Mesothelial cell of epicardium (in vitro differentiated cells): ENCODE data around the gene WDR86. TPM values are rescaled to one million over a fixed set of nuclear protein-coding genes. Genes with fewer than 3 reads are reported as not detected.

Experiments
- DNase-seq, 2 experiments: peaks; one replicate each; pipeline ENCODE4 v3.0.0; 2021; ENCODE audit warnings: low spot score in 2 of 2; ENCODE audit not compliant: unreplicated experiment in 2 of 2
- H3K27ac Mint-ChIP-seq: 2 replicates; pipeline ENCODE4 v1.8.0; 2021; ENCODE audit warnings: mixed read lengths
- H3K27me3 Mint-ChIP-seq: 2 replicates; pipeline ENCODE4 v1.8.0; 2021; ENCODE audit warnings: low read depth, mixed read lengths
- H3K36me3 Mint-ChIP-seq: 2 replicates; pipeline ENCODE4 v1.8.0; 2021; ENCODE audit warnings: mixed read lengths
- H3K4me1 Mint-ChIP-seq: 2 replicates; pipeline ENCODE4 v1.8.0; 2021; ENCODE audit warnings: mixed read lengths
- H3K4me3 Mint-ChIP-seq: 2 replicates; pipeline ENCODE4 v1.8.0; 2021; ENCODE audit warnings: mild to moderate bottlenecking, moderate library complexity, mixed read lengths
- H3K9me3 Mint-ChIP-seq: 2 replicates; pipeline ENCODE4 v1.8.0; 2021; ENCODE audit warnings: mixed read lengths
- total RNA-seq: library from RNA; stranded (reverse); gene quantifications from 3 replicates; pipeline ENCODE4 v1.2.1, GENCODE V29; 2021
- TF ChIP-seq, protein P1 (sequence below): fragments of 200-600 bp; sonication (generic); IDR thresholded peaks from one replicate; pipeline ENCODE4 v1.5.0; 2021; ENCODE audit warnings: antibody characterized with exemption; ENCODE audit not compliant: unreplicated experiment

WDR86 gene
- total RNA-seq, 1 donor from 2014 or later, result 274 TPM

DNA sequence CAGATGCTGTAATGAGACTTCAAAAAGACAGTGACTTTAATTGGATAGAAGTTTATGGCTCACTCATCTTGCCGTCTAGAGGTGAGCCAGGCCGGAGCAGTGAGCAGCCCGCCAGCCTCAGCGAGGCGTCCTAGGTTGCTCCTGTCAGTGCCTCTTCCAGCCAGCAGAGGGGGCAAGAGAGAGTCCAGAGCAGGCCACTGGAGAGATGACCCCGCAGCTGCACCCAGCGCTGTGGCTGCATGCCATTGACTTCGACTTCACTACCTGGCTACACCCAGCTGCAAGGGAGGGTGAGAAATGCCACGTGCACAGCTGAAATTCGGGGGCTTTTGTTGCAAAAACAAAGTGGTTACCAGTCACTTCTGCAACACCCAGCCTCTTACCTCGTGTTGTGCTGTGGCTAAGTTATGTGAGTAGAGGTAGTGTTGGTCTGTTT, 41.7 kb downstream of the WDR86 start:
- Mint-ChIP-seq H3K4me3 (no peak overlapping the region), H3K36me3 (peaks cover 12% of the 10 kb centered on the region), H3K9me3 (peaks cover 5% of the 10 kb centered on the region), H3K27me3 (no peaks in the 10 kb centered on the region), H3K4me1 (peaks cover 36% of the 10 kb centered on the region), H3K27ac (peak overlapping the region; percentile 43)
- TF ChIP-seq, protein P1, sequence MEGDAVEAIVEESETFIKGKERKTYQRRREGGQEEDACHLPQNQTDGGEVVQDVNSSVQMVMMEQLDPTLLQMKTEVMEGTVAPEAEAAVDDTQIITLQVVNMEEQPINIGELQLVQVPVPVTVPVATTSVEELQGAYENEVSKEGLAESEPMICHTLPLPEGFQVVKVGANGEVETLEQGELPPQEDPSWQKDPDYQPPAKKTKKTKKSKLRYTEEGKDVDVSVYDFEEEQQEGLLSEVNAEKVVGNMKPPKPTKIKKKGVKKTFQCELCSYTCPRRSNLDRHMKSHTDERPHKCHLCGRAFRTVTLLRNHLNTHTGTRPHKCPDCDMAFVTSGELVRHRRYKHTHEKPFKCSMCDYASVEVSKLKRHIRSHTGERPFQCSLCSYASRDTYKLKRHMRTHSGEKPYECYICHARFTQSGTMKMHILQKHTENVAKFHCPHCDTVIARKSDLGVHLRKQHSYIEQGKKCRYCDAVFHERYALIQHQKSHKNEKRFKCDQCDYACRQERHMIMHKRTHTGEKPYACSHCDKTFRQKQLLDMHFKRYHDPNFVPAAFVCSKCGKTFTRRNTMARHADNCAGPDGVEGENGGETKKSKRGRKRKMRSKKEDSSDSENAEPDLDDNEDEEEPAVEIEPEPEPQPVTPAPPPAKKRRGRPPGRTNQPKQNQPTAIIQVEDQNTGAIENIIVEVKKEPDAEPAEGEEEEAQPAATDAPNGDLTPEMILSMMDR, result peak; percentile 91
- peak; percentile 65 to 87 for DNase-seq

- H3K36me3 Mint-ChIP-seq, result peaks cover 20% of the 10 kb centered on the region
- H3K4me3 Mint-ChIP-seq, result no peak overlapping the region
- TF ChIP-seq, protein P1, result no peak
- H3K4me1 Mint-ChIP-seq, result peaks cover 36% of the 10 kb centered on the region
- DNase-seq, result no peak
- H3K27me3 Mint-ChIP-seq, result no peaks in the 10 kb centered on the region
- H3K9me3 Mint-ChIP-seq, result peaks cover 12% of the 10 kb centered on the region
- peak overlapping the region; percentile 79 for H3K27ac Mint-ChIP-seq
Observed at GRCh38 chr7:151367284-151367683, 42.6 kb downstream of the WDR86 start.

DNA sequence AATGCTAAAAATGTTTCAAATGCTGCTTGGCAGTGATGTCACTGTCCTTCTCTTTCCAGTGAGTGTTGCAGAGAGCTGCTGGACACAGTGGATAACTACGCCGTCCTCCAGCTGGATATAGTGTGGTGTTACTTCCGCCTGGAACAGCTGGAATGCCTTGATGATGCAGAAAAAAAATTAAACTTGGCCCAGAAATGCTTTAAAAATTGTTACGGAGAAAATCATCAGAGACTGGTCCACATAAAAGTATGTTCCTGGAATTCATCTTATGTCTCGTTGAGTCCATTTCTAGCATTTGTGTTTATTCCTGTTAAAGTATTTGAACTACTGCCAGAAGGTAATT, 43.0 kb downstream of the WDR86 start:
- TF ChIP-seq, protein P1, result no peak
- H3K9me3 Mint-ChIP-seq, result peaks cover 14% of the 10 kb centered on the region
- peak overlapping the region; percentile 96 for H3K27ac Mint-ChIP-seq
- no peaks in the 10 kb centered on the region for H3K27me3 Mint-ChIP-seq
- peaks cover 25% of the 10 kb centered on the region for H3K36me3 Mint-ChIP-seq
- H3K4me3 Mint-ChIP-seq, result no peak overlapping the region
- DNase-seq, result no peak
- peaks cover 36% of the 10 kb centered on the region for H3K4me1 Mint-ChIP-seq

DNA sequence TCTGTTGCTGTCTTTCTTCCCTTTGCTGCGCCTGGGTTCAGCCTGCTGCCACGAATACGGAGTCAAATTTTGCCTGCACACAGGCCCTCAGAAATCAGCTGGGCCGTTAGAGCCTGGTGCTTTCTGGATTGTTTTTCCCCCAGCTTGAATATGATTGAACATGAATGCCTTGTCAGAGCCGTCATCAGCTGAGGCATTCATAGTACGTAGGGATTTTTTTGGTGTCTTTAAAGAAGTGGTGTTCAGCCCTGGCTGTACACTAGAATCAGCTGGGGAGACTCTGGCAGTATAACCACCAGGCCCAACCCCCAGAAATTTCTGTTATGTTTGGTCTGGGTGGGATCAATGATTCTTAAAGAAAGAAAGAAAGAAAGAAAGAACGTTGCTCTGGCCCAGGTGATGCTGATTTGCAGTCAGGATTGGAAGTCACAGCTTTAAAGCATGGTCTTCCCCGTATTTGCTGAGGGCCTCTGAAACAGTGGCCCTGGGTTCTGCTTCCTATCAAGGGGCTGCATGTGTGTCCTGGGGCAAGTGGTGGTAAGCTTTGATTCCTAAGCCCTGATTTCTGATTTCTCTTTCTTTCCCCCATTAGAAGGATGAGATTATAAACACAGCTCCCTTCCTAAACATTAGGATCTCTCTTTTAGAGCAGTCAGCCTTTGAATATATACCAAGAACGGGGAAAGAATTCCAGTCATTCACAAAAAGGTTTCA, 43.5 kb downstream of the WDR86 start:
- TF ChIP-seq, protein P1, result no peak
- Mint-ChIP-seq H3K4me1 (peaks cover 36% of the 10 kb centered on the region), H3K4me3 (no peak overlapping the region), H3K27ac (peak overlapping the region; percentile 96), H3K9me3 (peaks cover 14% of the 10 kb centered on the region), H3K36me3 (peaks cover 28% of the 10 kb centered on the region), H3K27me3 (no peaks in the 10 kb centered on the region)
- no peak for DNase-seq

DNA sequence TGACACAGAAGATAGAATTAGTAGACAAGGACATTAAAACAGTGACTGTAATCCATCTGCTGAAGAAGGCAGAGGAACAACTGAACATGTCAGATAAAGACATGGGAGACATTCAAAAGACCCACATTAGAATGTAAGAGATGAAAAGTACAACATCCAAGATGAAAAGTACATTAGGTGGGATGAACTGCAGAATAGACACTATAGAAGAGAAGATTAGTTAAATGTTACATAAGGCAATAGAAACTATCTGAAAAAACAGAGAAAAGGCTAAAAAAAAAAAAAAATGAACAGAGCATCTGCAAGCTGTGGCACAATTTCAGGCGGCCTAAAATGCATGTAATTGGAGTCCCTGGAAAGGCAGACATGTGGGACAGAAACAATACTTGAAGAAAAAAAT, 46.7 kb downstream of the WDR86 start:
- Mint-ChIP-seq H3K27ac (no peak overlapping the region), H3K4me3 (no peak overlapping the region), H3K4me1 (peaks cover 28% of the 10 kb centered on the region), H3K9me3 (peaks cover 14% of the 10 kb centered on the region), H3K27me3 (no peaks in the 10 kb centered on the region), H3K36me3 (peaks cover 40% of the 10 kb centered on the region)
- TF ChIP-seq, protein P1, result no peak
- DNase-seq, result no peak
